Measurements from ENCODE around the gene UROS.

UROS gene

DNA sequence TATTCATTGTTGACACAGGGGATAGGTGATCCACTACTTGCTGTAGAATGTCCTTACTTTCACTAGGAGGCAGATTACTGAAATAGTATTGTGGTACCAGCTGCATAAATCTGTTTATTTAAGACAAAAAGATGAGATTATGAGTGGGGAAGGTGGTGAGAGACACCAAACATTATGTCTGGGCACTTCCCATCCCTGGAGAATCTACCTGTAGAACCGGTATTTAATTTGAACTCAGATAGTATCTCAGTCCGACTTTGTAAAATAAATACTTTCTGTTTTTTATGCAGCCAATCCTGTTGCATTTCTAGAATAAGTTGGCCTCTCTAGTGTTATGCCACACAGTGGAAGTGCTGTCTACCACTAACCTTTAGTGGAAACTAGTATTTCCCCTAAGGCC, 13.7 kb upstream of the UROS start:
- no peak for DNase-seq (ENCODE audit: low read depth in 2 of 3, low spot score in 1 of 3)

- DNase-seq (ENCODE audit: low read depth in 2 of 3, low spot score in 1 of 3), result no peak
Observed at GRCh38 chr10:125828311-125828710, 5.3 kb upstream of the UROS start.

DNA sequence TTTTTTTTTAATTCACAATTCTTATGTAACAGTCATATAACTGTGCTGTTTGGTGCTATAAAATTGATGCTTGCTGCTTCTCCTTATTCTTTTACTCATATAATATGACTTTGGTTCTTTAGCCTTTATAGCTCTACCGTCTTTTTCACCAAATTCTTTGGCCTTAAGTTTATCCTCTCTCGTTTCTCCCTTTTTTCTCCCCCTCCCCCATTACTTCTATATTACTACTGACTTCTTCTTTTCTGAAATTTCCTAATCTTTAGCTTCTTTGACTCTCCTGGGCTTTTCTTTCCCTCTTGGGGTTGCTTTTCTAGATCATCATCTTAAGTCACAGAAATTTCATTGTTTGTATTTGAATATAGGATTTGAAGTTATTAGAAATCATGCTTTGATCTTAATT, 4.1 kb upstream of the UROS start:
- no peak for DNase-seq (ENCODE audit: low read depth in 2 of 3, low spot score in 1 of 3)

DNA sequence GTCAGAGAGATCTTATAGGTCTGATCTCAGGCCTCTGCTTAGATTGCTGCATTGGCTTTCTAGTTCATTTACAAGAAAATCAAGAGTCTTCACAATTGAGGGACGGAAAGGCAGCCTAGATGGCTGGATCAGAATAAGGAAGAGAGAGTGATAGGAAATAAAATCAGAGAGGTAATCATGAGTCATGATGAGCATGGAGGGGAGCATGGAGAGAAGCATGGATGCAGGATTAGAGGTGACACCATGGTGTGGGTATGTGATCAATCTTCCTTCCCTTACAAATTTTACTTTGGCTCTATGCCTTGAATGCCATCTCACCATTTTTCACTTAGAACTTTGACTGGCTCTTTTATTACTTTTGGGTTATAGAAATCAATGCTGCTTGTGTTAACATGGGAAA, 1.7 kb upstream of the UROS start:
- DNase-seq (ENCODE audit: low read depth in 2 of 3, low spot score in 1 of 3), result no peak

DNA sequence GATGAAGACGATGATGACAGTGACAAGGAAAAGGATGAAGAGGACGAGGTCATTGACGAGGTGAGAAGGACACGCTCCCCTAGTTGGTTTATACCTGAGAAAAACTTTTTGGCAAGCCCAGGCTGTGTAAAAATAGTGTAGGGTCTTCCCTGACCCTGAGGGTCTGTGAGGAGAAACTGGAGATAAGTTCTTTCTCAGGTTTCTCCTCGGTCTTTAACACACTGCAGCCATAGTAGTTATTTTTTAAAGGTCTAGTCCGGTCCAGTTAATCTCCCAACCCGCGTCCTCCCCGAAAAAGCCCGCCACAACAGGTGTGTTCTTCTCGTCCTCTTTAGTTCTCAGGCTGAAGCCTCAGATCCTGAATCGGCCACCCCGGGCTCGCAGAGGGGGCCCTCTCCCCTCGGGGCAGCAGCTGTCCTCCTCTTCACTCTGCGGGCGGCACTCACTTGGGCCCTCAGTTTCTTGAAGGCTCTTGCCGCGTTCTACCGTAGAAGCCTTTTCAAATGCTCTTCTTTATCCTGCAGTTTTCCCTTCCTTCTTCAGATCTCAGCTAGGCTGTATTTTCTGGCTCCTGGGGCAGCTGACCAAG, 699 bp upstream of the UROS start:
- DNase-seq (ENCODE audit: low read depth in 2 of 3, low spot score in 1 of 3), result no peak

DNA sequence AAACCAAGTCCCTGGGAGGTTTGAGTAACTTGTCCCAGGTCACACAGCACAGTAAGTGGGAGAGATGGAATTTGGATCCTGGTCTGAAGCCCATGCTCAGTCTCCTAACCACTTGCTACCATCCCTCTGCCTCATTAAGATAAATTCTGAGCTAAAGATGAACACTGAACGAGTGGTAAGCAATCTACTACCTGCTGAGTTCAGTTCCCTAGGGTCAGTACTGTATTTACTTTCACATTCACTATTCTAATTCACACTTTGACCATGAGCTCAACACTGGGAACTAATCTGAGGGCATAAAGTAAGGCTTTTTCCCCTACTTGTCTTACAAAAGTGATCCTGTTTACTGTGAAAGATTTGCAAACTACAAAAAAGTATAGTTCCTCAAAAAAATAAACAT, 2.4 kb downstream of the UROS start:
- DNase-seq (ENCODE audit: low read depth in 2 of 3, low spot score in 1 of 3), result no peak

DNA sequence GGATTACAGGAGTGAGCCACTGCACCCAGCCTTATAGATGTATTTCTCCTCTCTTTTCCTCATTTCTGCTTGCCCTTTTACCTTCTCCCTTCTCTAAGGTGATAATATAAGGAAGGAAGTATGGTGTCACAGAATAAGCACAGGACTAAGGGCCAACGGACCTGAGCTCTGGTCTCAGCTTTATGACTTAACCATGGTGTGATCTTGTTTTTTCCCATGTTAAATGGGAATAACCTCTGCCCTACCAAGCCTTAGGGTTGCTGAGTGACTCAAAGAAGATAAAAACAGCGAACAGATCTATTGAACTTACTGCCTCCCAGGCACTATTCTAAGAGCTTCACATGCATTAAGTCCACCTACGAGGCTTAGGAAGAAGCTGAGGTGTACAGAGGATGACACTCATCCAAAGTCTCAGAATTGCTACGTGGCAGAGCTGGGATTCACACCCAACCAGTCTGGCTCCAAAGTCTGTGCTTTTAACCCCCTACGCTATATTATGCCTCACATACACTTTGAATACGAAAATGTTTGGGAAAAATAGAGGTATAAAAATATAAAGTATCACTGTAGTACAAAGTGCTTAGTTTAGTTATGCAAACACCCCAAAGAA, 5.6 kb downstream of the UROS start:
- no peak for DNase-seq (ENCODE audit: low read depth in 2 of 3, low spot score in 1 of 3)

DNA sequence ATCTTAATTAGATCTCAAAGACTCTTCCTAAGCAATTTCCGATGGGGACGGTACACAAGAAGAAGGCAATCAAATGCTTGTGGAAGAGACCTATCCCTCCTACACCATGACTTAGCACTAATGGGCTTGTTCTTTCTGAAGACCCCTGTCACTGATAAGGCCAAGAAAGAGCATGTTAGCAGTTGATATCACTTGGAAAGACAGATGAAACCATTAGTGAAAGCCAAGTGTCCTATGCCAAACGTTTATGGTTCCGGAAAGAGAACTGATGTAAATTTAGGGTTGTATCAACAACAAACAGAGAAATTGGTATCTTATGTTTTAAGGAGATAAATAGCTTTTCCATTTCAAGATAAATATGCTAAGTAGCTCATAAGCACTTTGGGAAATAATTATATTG, 6.5 kb downstream of the UROS start:
- DNase-seq (ENCODE audit: low read depth in 2 of 3, low spot score in 1 of 3), result no peak

DNA sequence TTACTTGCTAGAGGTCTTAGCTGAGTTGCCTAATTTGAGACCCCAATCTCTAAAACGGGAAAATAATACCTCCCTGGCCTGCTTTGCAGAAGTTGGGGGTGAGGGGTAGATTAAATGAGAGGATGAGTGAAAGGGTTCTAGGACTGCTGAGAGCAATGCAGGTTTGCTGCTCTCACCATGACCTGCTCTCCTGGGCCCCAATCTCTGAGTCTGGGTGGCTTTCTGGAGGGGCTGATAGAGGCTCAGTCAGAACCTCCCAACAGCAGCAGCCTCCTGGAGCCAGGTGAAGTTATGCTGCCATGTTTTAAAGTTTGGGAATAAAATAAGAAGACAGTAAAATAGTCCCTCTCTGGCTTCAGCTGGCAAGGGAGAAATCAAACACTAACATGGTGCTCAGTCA, 7.3 kb downstream of the UROS start:
- no peak for DNase-seq (ENCODE audit: low read depth in 2 of 3, low spot score in 1 of 3)

GRCh38 chr10:125812128-125812750, 10.8 kb downstream of the UROS start:
- DNase-seq (ENCODE audit: low read depth in 2 of 3, low spot score in 1 of 3), result no peak

DNA sequence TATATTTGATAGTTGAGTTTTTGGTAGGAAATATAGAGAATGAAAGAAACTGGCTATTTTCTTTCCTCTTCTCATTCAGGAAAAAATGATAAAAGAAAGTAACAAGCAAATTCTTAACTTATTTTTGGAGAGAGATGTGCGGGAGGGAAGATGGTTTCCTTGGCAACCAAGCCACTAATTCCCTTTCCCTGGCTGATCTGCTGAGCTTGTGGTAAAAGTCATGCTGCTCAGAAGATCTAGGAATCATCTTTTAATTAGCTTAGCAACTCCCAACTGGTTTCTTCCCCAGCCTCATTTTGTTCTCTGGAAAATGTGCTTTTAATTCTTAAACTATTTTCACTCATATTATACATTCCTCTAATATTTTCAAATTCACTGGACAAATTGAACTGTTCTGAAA, 11.8 kb downstream of the UROS start:
- DNase-seq (ENCODE audit: low read depth in 2 of 3, low spot score in 1 of 3), result no peak

GRCh38 chr10:125808047-125808446, 15.0 kb downstream of the UROS start:
- no peak for DNase-seq (ENCODE audit: low read depth in 2 of 3, low spot score in 1 of 3)

- no peak for DNase-seq (ENCODE audit: low read depth in 2 of 3, low spot score in 1 of 3)
Observed at GRCh38 chr10:125802739-125803138, 20.3 kb downstream of the UROS start.

- no peak for DNase-seq (ENCODE audit: low read depth in 2 of 3, low spot score in 1 of 3)
Observed at GRCh38 chr10:125802131-125802530, 20.9 kb downstream of the UROS start.

DNA sequence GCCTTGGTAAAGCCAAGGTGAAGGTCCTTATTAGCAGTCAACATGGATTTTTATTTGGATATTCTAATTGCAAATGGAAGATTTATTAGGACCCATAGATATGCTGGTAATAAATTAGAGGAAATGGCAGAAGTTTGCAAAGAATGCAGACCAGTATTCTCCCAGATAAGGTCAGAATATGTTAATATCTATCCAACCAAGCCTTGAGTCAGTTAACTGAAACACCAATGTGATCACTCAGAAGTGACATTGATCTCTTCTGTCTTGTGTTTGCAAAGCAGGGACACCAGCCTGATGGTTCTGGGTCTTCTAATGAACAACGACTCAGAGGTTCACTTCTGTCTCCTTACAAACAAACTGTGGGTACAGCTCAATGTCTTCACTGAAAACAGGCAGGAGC, 21.5 kb downstream of the UROS start:
- DNase-seq (ENCODE audit: low read depth in 2 of 3, low spot score in 1 of 3), result no peak

GRCh38 chr10:125799451-125800182, 23.4 kb downstream of the UROS start:
- DNase-seq (ENCODE audit: low read depth in 2 of 3, low spot score in 1 of 3), result no peak

DNA sequence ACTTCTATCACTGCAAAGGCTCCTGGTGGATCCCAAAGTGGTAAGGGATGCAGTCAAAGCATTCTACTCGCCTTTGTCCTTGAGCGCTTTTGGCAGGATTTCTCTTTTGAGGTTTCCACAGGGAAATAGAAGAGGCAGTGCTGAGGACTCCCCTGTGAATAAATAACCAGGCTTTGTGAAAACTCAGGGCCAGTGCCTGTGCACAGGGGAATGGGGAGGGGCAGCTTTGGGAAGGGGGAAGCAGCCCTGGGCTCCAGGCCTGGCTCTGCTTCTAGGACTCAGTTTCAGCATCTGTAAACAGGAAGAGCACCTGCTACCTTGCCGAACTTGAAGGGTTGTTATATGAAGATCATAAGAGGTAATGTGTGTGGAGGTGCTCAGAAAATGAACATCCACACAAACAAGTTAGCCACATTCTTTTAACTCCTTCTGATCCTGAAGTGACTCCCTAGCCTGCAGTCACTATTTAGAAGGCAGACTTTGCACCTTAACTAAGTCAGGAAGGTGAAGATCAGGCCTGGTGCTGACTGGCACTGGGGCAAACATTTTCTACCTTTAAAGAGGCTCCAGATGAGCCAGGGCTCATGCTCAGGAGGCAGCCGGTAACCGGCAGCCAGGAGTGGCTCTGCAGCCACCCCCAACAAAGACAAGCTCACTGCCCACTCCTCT, 24.9 kb downstream of the UROS start:
- DNase-seq (ENCODE audit: low read depth in 2 of 3, low spot score in 1 of 3), result no peak

DNA sequence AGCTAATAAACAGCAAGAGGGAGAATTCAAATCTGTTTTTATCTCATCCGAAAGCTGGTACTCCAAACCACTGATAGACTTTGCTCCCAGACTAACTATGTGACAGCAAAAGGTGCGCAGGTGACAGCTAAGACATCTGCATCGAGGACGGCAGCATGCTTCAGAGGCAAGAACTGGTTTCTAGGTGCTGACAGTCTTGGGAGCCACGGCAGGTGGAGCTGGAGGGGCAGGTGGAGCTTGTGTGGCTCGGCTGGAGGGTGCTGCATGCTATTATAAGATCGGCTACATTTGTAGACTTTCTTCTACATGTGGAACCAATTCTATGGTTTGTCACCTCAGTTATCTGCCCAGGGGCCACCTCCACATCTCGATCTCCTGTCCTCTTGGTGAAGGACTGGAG, 25.6 kb downstream of the UROS start:
- DNase-seq (ENCODE audit: low read depth in 2 of 3, low spot score in 1 of 3), result no peak

- DNase-seq (ENCODE audit: low read depth in 2 of 3, low spot score in 1 of 3), result no peak
Observed at GRCh38 chr10:125795637-125796190, 27.3 kb downstream of the UROS start.

DNA sequence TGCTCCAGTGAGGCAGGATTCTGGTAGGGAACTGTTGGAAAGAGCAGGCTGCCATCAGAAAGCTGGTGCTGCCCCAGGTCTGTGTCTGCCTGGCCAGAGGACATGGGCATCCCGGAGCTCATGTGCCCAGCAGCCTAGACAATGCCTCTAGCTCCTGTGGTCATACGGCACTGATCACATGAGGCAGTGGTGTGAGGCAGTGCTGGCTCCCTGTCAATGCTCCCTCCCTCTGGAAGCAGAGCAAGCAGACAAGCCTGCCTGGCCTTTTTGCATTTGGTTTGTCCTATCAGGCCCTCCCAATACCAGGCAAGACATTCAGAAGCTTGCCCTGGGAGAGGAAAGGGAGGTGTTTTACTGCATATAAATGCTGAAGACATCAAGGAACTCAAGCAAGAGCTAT, 27.9 kb downstream of the UROS start:
- DNase-seq (ENCODE audit: low read depth in 2 of 3, low spot score in 1 of 3), result no peak
